ENCODE data around the gene COL4A4.
"Not testable (repeated sequence)": the region's sequence is repeated elsewhere in the genome, so short reads cannot be mapped to it uniquely, and the experiment has no call there.

The COL4A4 gene

DNA sequence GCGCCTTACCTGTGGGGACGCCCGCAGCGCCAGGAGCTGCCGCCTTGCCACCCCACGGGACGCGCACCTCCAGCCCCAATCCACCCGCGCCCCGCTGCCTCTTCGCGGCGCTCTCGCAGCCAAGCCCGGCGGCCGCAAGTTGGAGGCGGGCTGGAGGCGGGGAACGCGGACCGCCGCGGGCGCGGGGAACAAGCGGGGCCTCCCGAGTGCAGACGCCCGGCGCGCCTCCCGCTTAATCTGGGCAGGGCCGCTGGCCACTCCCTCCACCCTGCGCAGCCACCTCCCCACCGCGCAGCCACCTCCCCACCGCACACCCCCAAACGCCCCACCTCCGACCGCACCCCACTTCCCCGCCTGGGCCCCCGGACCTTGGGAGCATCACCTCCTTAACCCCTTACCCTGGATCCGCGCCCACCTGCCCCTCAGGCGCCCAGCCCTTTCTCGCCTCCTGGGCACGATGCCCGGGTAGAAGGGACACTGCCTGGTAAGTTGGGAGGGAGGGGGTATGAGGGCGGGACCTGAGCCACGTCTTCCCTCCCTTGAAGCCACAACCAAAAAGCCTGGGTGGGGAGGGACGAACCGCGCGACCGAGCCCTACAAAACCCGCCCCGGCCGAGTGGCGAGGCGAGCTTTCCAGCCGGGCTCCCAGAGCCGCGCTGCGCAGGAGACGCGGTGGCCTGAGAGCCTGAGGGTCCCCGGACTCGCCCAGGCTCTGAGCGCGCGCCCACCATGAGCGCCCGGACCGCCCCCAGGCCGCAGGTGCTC is at the start of gene COL4A4, which contains the start of gene COL4A3:
COL4A4 (minus strand) TSS at position 208 of the 765 bp plus-strand sequence. CDS start 16,722 bp downstream, outside the sequence.
COL4A3 (plus strand) TSS at position 627 of the 765 bp plus-strand sequence; CDS start at position 730, 103 bp downstream.
- DNase-seq (ENCODE audit: low read depth) = no peak

DNA sequence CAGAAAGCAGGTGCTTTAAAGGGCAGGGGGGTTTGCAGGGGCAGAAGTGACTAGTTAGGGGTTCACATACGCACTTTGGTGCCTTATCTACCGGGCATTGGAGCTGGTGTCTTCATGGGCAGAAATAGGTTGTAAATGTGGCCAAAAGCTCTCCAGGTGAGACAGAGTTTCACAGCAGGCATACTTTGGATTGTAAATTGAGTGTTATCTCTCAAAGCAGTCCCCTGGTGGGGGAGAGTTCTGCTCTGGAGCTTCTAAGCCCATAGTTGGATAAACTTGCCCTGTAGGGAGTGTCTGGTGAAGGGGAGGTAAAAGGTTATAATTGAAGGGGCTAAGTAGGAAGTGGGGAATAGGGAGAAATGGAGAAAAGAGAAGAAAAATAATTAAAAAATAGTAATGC is 43.6 kb upstream of the COL4A4 start:
- no peak for DNase-seq (ENCODE audit: low read depth)

DNA sequence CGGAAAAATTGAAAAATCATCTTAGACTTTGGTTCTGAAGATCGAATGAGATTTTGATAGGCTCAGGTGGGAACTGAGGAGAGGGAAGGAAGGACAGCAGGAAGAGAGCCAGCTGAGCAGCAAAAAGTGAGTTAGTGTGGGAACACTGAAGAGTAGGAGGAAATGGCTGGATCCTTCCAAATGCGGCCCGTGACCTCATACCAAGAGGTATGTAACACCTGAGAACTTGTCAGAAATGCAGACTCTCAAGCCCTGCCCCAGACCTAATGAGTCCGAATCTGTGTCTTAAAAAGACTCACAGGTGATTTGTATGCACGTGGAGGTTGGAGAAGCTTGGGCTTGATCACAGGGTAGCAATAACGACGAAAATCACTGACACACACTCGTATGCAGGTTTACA is 42.4 kb upstream of the COL4A4 start:
- no peak for DNase-seq (ENCODE audit: low read depth)

DNA sequence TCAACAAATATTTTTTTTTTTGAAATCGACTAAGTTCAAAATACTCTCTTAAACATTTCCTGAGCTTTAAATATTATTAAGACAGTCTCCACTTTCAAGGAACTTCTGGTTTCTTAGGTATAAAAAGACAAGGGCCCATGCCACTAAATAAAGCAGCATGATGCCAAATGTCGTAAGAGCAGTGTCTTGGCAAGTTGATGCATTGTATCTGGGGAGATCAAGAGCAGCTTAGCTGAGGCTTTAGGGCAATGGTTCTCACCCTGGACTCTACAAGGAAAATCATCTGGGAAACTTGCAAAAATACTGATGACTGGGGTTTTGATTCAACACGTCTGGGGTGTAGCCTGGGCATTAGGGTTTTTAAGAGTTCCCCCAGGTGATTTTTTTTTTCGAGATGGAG is 41.7 kb upstream of the COL4A4 start:
- DNase-seq (ENCODE audit: low read depth) = no peak

DNA sequence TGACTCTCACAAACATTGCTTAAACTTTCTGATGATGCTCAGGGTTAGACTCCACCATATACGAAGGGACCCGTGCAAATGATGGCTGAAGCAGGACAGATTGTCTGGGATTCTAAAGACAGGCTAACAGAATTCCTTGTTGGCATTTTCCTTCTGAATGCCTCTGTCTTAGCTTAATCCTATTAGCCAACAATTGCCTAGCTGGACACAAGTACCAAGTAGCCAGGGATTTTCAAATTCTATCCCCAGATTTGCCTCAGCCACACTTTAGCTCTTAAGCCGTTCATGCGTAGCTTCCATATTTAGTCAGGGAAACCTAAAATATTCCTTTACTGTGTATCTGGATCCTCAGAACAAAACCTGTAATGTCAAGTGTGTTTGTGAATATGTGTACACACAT is 40.4 kb upstream of the COL4A4 start:
- no peak for DNase-seq (ENCODE audit: low read depth)

DNA sequence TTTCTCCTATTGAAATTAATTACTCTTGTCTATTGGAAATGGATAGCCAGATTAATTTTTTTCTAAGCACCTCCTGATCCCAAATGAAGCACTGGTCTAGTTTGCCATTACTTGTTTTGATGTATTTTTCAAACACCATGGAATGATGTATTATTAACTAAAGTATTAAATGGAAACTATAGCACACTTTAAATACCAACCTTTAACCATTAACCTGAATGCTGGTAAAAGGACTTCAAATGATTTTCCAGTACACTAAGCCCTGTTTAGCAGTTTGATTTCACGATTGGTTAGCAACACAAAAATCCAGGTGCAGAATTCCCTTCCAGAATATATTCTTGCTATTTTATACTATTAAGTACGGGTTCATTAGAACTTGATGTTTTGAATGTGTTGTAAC is 37.8 kb upstream of the COL4A4 start:
- DNase-seq (ENCODE audit: low read depth) = no peak

DNA sequence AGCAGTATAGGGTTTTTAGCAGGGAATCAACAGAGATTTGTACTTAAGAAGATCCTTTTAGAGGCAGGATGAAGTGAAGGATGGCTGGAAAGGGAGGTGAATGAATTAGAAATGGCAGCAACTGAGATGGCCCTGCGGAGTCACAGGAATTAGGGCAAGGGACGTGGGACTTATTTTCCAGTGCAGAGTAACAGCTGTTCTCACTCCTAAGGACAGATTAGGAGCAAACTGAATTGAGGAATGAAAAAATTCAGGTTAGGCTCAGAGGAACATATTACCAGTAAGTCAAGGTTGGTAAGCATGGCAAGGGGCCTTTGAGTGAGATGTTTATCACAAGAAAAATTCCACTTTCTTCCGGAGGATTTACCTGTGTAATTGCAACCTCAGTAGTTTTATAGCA is 34.9 kb upstream of the COL4A4 start:
- no peak for DNase-seq (ENCODE audit: low read depth)

DNA sequence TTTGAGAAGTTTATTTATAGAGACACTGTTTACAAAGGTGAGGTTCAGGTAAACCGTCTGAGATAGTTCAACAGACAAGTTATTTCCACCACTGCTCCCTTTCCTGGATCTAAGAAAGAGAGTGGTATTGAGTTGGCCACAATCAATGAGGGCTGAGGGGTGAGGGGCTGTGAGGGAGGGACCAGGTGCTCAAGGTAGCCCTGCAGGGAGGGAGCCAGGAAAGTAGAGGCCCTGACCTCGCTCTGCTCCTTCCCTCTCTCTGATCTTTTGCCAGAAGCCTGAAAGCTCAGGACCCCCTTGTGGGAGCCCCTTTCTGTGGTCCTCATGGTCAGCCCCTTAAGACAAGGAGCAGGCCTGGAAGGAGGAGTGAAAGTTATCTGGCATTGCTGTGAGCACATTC is 30.2 kb upstream of the COL4A4 start:
- DNase-seq (ENCODE audit: low read depth) = no peak

DNA sequence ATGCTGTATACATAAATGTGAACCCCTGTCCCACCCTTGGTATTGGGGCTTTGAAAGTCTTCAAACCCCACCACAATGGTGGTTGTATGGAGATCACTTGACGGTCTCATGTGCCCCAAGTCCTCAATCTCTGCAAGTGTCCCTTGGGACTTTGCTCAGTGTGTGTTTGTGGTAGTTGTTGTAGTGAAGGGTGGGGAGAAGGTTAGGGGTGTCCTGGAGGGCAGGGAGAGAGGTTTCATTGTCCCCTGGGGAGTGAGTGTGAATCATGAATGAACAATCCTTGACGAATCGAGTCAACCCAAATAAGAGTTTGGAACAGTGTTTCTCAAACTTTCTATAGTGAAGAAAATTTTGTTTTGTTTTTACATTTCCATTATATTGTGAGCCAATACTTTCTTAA is 28.5 kb upstream of the COL4A4 start:
- DNase-seq (ENCODE audit: low read depth) = no peak

DNA sequence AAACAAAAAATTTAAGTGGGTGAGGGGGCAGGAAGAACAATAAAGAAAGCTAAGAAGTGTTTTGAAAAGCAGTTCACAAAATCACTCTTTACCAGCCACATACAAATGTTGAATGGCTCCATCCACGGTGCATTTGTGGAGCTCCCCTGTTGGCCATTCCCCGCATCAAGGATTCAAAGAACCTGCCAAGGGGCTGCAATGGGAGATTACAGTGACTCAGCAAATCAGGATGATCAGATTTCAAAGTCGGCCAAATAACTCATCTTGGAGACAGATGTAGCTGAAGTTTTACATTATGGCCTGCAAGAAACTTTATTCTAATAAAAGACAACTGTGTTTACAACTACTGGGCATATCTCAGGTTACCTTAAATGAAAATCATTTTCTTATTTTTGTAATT is 27.4 kb upstream of the COL4A4 start:
- DNase-seq (ENCODE audit: low read depth) = no peak

DNA sequence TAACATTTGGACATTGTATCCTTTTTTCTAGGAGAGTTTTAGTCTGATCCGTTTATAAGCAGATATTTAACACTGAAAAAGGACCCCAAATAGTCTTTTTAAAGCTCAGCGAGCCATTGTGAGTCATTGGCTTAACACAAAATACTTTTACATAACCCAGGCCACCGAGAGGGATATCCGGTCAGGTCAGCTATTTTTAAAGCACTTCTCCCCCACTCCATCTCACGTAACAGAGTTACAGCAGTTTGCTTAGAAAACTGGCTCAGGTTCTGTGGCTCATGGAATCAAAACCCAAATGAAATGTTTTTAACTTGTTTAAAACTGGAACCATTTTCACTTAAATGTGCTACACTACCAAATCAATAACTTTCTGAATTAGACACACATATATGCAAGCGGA is 24.3 kb upstream of the COL4A4 start:
- DNase-seq (ENCODE audit: low read depth) = no peak

DNA sequence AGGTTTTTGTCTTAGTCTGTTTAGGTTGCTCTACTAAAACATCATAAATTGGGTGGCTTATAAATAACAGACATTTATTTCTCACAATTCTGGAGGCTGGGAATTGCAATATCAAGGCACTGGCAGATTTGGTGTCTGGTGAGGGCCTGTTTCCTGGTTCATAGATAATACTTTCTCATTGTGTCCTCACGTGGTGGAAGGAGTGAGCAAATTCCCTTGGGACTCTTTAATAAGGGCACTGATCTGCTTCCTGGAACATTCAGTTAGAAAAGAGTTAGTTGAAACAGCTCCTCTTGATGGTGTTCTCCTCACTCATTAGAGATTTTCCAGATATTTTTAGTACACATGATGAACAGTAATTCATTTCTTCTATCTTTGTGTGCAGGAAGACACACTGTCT is 22.7 kb upstream of the COL4A4 start:
- no peak for DNase-seq (ENCODE audit: low read depth)

DNA sequence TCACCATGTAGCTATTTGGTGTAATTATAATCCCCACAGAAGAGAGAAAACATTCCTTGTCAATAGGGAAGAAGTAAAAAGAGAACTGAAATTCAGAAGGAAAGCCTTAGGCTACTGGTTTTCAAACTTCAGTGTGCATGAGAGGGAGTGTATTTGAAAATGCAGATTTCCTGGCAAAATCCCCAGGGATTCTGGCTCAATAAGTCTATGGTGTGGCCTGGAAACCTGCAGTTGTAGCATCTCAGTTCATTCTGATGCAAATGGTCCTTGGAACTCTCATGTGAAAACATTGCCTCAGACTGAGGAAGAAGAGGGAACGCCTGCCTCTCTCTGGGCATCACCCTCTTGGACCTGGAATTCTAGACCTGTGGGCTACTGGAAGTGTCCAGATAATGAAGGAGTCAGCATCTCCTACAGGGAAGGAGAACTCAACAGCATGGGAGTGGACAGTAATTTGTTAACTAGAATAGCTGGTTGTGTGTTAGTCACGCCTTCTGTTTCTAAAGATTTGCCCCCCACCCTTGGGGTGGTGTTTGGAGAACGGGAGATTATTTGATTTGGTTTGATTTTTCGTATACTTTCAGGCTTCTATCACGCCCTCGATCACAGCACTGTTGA is 21.7 kb upstream of the COL4A4 start:
- DNase-seq (ENCODE audit: low read depth) = no peak

DNA sequence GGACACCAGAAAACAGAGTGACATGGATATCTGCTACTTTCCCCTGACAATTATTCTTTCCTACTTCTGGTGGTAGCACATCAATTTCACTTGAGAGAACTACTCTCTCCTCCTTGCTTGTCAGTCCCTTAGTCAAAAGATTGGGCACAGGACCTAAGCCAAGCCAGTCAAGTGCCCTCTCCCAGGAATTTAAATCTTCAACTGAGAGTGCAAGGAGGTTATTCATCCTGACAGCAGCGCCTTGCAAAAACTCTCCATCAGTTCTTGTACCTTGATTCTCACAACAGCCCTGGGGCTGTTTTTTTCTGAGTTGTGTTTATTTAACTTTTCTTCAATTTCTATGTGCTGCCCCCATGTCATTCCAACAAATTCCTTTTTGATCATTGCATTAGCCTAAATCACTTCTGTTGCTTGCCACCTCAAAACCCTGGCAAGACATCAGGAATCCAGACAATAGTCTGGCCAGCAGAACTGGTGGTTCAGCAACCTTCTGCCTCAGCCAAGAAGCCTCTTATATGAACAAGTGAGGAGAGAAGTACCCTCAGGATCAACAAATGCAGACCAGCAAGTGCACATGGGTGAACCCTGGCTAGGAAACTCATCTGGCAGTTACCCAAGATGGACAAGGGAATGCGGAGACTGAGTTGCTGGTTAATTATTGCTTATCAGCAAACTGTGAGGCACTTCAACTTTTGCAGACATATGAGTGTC is 19.8 kb upstream of the COL4A4 start:
- DNase-seq (ENCODE audit: low read depth) = no peak

DNA sequence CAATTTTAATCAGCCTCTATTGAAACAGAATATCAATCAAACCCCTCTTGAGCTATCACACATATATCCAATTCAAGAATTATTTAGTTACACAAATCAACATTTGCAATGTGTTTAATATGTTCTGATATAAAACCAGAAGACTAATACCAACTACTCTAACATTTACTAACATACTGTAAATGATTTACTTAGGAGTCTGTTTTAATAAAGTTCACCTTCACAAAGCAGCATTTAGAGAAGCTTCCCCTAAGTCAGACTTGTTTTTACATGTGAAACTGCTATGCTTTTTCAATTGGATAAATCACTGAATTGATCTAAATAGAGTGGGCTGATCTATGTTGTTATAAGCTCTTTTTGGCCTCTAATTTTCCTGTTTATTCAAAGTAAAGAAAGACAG is 18.8 kb upstream of the COL4A4 start:
- DNase-seq (ENCODE audit: low read depth) = no peak

DNA sequence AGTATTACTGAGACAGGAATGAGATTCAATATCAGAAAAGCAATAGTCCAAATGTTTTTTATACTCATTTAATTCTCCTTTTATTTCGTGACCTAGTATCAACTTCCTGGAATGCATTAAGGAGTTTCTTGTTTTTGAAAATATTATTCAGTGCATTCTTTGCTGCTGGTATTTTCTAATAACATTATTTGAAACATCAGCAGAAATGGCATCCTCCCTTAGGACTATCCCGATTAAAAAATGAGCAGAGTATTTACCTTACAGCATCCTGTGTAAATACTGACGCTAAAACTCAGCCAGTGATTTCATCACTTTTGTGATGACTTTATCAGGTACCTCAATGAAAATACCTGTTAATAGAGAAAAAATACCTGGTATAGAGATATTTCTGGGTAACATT is 16.8 kb upstream of the COL4A4 start:
- DNase-seq (ENCODE audit: low read depth) = no peak

DNA sequence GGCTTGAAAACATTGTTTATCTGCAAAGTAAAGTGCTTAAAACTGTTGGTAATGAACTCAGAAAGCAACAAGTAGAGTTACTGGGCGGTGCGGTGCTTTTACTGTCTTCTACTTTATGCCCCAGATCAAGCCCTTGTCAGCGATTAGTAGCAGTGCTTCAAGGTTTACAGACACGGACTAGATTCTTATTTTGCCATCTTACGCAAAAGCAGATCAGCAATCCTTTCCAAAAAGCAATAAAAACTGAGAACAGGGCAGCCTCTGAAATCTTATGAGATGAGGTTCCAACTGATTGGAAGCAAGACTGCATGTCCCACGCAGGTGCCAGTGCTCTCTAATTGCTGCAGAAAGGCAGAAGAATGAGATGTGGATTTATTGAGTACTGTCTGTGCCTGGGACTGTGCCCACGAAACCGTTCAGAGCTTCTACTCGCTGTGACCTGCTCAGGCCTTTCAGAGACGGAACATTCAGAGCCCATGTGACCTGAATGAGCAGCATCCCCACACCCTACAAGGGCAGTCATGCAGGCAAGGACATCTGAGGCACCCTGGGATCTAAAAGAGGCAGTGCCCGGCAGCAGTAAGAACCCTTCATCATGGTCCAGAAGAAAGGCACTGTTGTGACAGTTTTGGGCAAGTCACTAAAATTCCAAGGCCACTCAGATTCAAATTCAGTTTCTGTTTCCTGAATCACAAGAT is 16.1 kb upstream of the COL4A4 start:
- no peak for DNase-seq (ENCODE audit: low read depth)

DNA sequence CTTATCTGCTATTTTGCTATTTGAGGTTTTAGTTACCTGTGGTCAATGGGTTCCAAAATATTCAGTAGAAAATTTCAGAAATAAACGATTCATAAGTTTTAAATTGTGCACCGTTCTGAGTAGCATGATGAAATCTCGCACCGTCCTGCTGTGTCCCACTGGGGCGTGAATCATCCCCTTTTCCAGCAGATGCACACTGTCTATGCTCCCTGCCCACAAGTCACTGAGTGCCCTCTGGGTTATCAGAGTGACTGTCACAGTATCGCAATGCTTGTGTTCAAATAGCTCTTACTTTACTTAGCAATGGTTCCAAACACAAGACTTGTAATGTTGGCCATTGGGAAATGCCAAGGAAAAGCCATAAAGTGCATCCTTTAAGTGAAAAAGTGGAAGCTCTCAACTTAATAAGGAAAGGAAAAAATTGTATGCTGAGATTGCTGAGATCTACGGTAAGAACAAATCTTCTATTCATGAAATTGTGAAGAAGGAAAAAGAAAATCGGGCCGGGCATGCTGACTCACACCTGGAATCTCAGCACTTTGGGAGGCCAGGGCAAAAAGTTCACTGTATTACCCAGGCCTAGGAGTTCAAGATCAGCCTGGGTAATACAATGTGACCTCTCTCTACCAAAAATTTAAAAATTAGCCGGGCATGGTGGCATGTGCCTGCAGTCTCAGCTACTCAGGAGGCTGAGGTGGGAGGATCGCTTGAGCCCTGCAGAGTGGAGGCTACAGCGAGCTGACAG is 13.8 kb upstream of the COL4A4 start:
- no peak for DNase-seq (ENCODE audit: low read depth)

DNA sequence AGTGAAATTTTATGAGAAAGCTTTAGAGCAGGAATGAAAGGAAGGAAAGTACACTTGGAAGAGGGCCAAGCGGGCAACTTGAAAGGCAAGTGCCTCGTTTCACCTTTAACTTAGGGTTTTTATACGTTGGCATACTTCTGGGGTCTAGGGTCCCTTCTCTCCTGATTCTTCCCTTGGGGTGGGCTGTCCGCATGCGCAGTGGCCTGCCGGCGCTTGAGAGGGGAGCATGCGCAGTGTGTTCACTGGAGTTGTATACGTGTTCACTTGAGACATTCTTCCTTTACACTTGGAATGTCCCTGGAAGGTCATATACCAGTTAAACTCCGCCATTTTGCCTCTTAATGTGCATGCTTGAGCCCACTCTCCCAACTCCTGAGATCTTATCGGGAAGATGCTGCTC is 7.8 kb upstream of the COL4A4 start:
- not testable (repeated sequence) for DNase-seq (ENCODE audit: low read depth)

DNA sequence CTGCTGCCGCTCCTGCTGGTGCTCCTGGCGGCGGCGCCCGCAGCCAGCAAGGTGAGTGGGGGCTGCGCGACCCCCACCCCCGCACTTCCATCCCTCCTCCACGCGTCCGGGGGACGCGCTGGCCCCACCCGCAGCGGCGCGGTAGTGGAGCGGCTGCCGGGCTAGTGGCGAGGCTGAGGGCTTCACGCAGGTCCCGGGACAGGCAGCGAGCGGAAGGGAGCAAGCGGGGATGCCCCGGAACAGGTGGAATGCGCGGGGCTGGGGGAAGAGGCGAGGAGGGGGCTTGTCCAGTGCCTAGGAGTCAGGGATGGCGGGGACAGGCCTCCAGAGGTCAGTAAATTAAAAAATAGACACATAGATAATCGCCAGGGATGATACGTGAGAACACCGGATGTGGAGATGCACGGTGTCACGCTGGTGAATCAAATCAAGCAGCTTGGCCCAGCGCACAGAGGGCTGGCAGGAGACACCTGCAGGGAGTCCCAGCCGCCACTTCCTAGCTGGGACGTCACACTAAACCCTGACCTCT is 822 bp upstream of the COL4A4 start:
- DNase-seq (ENCODE audit: low read depth) = no peak

DNA sequence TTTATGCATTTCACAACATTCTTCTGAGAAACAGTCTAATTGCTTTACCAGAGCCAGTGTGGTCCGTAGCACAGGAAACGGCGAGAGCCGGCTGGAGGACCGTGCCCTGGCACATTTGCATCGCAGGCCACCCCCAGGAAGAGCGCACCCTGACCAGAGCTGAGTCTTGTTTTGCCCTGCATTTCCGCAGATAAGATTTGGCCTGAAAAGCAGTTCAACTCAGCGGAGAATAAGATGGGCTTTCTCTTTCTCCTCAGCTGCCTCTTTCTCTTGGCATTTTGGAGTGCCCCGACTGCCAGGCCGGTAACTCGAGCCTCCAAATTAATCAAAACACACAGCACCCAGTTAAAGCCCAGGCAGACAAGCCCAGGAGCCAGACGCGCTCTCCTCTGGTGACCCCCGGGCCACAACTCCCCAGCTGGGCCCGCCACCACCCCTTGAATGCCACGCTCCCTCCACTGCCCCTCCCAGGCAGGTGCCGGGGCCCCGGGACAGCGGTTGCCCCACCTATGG is 464 bp downstream of the COL4A4 start:
- no peak for DNase-seq (ENCODE audit: low read depth)

Data from stimulated activated CD8-positive, alpha-beta memory T cell treated with anti-CD3 and anti-CD28 coated beads, Interleukin-15, amount 100 ng/mL, for 1 hour (primary cell).